Activated naive CD4-positive, alpha-beta T cell treated with anti-CD3 and anti-CD28 coated beads for 36 hours (primary cell): ENCODE data around the gene MS4A18. TPM values are rescaled to one million over a fixed set of nuclear protein-coding genes. Genes with fewer than 3 reads are reported as not detected.
A peak's percentile ranks its signal among the peaks of the same experiment; 100 is the strongest.
"Not testable (repeated sequence)": the region's sequence is repeated elsewhere in the genome, so short reads cannot be mapped to it uniquely, and the experiment has no call there.

Source experiments
- CTCF ChIA-PET: fragments of 350-600 bp; sonication (Branson Sonifier 250); formaldehyde crosslinking; loops from one replicate; lab custom pipeline; 2021; ENCODE audit warnings: antibody characterized with exemption; lab: Charles Lee
- DNase-seq: peaks from one replicate; pipeline ENCODE4 v3.0.0-alpha.2; 2020
- H3K27ac Mint-ChIP-seq: one replicate; pipeline ENCODE4 v1.8.0; 2021; ENCODE audit warnings: mild to moderate bottlenecking, mixed read lengths
- H3K27me3 Mint-ChIP-seq: one replicate; pipeline ENCODE4 v1.8.0; 2021; ENCODE audit warnings: low read depth, mixed read lengths
- H3K36me3 Mint-ChIP-seq: one replicate; pipeline ENCODE4 v1.8.0; 2021; ENCODE audit warnings: low read depth, mixed read lengths
- H3K4me1 Mint-ChIP-seq: one replicate; pipeline ENCODE4 v1.8.0; 2021; ENCODE audit warnings: low read depth, mixed read lengths
- H3K4me3 Mint-ChIP-seq: one replicate; pipeline ENCODE4 v1.8.0; 2021; ENCODE audit warnings: mild to moderate bottlenecking, moderate library complexity, mixed read lengths
- H3K9me3 Mint-ChIP-seq: one replicate; pipeline ENCODE4 v1.8.0; 2021; ENCODE audit warnings: mixed read lengths
- intact Hi-C: fragments of 100-400 bp; cut with micrococcal nuclease; formaldehyde crosslinking; loops from one replicate; pipeline ENCODE4 v1.15.1; 2023
- total RNA-seq, 2 experiments: library from RNA; stranded (reverse); gene quantifications; one replicate each; pipeline ENCODE4 v1.2.3, GENCODE V29; 2021

MS4A18 gene
- total RNA-seq, 2 experiments from 2014 or later, result not detected

DNA sequence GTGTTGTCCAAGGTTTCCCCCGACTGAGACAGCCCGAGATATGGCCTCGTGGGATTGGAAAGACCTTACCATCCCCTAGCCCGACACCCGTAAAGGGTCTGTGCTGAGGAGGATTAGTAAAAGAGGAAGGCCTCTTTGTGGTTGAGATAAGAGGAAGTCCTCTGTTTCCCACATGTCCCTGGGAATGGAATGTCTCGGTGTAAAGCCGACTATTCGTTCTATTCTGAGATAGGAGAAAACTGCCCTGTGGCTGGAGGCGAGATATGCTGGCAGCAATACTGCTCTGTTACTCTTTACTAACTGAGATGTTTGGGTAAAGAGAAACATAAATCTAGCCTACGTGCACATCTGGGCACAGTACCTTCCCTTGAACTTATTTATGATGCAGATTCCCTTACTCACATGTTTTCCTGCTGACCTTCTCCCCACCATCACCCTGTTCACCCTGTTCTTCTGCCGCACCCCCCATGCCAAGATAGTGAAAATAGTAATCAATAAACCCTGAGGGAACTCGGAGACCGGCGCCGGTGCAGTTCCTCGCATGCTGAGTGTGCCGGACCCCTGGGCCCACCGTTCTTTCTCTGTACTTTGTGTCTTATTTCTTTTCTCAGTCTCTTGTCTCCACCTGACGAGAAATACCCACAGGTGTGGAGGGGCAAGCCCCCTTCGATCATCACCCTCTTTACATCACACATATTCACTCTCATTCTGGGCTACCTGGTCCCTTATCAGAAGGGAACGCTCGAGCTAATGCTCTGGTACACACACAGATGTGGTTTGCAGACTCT lies 35.1 kb downstream of the MS4A18 start:
- intact Hi-C loops, H3K4me1 Mint-ChIP-seq, H3K36me3 Mint-ChIP-seq, H3K4me3 Mint-ChIP-seq, DNase-seq, H3K9me3 Mint-ChIP-seq, H3K27ac Mint-ChIP-seq, CTCF ChIA-PET: not testable (repeated sequence)
- H3K27me3 Mint-ChIP-seq, result peaks cover 14% of the 10 kb centered on the region

DNA sequence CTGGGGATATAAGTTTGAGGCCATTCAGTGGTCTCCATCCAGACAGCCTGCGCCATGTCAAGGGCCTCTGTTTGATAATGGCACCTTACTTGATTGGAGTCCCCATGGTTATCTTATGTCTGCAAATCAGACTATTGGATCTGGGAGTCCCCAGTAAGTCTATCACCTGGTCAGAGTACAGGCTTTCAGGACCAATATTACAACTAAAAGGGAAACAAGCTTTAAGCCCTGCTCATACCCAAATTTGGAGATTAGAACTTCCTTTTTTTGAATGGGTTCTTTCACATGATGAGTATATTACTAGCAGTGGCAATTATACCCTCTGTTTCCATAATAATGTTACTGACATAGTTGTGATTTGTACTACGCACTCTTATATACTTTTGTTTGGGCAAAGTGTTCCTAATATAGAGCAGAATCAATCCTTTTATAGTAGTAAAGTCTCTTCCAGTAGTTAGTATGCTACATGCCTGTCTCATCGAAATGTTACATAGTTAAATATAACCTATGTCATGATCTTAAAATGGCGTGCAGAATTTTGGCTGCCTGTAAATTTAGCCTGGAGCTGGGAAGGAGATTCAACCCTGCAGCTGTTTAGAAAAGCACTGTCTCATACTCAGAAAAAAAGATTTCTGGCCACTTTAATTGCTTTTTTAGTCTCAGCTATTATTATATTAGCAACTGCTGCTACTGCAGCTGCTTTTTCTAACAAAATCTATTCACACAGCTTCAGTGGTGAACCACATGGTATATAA lies 37.1 kb downstream of the MS4A18 start:
- no peak for DNase-seq
- no peaks in the 10 kb centered on the region for H3K9me3 Mint-ChIP-seq
- no peak overlapping the region for H3K27ac Mint-ChIP-seq
- H3K4me1 Mint-ChIP-seq, result peaks cover 3% of the 10 kb centered on the region
- intact Hi-C loops, result no loop called here
- no peaks in the 10 kb centered on the region for H3K36me3 Mint-ChIP-seq
- peaks cover 14% of the 10 kb centered on the region for H3K27me3 Mint-ChIP-seq
- CTCF ChIA-PET, result interaction anchor here (0.7 to 3.4 kb wide), 5 partner anchors 12 to 398 kb away, joined by 3 to 33 read pairs (median 4); no protein-coding TSS in a partner anchor
- no peak overlapping the region for H3K4me3 Mint-ChIP-seq

DNA sequence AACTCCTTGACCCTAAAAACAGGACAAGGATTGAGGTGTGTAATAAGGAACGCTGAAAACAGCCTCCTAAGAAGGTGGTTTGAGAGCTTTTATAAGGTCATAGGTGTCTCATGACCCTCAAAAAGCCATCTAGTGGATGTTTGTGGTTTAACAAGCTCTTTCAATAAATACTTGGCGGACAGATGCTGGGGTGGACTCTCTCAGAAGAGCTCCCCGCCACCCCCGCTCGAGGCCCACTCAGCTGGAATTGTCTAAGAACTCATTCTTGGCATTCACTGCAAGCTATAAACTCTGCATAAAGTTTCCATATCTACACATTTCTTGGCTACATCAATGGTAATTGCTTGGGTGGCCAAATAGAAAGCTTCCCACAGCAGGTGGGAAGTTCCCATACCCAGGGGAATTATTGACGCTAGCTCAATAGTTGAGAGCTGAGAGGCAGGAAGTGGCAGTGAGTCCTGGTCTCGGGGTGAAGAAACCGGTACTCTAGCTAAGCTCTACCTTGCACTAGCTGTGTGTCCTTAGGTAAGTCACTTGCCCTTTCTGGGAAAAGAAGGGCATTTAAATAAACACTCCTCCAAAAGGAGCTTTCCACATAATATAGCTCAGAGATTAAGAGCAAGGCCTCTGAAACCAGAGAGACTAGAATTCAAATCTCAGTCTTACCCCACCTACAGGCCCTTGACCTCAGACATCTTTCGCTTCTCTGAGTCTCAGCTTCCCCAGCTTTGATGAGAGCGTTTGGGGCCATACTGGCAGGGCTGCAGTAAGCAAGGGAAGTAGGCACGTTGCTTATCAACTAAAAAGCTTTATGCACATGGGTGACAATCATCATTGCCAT lies 38.6 kb downstream of the MS4A18 start:
- H3K9me3 Mint-ChIP-seq, result no peaks in the 10 kb centered on the region
- peaks cover 3% of the 10 kb centered on the region for H3K4me1 Mint-ChIP-seq
- intact Hi-C loops, result no loop called here
- no peak overlapping the region for H3K4me3 Mint-ChIP-seq
- CTCF ChIA-PET, result interaction anchor here (0.9 to 3.4 kb wide), 10 partner anchors 9 to 498 kb away, joined by 3 to 33 read pairs (median 6); no protein-coding TSS in a partner anchor
- H3K27ac Mint-ChIP-seq, result no peak overlapping the region
- DNase-seq, result no peak
- no peaks in the 10 kb centered on the region for H3K36me3 Mint-ChIP-seq
- peaks cover 15% of the 10 kb centered on the region for H3K27me3 Mint-ChIP-seq

DNA sequence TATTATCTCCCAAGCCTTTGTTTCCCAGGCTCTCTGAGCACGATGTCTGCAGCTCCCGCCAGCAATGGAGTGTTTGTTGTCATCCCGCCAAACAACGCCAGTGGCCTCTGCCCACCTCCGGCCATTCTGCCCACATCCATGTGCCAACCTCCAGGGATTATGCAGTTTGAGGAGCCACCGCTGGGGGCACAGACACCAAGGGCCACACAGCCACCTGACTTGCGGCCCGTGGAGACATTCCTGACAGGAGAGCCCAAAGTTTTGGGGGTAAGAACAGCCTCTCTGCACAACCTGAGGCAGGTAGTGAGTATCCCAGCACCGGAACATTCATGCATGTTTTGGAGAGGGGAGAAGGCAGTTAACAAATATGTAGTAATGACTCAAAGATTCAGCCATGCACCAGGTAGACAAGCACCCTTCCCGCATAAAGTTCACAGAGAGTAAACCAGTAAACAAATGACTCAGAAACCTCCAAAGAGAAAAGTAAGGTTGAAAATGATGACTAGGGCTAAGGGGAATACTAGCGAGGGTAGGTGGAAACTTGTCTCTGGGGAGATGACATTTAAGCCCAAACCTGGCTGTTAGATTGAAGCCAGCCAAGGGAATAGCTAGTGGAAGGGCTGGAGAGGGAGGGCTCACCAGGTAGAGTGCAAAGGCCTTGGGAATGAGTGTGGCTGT lies 39.3 kb downstream of the MS4A18 start:
- peaks cover 3% of the 10 kb centered on the region for H3K4me1 Mint-ChIP-seq
- DNase-seq, result no peak
- H3K27ac Mint-ChIP-seq, result no peak overlapping the region
- CTCF ChIA-PET, result interaction anchor here (0.5 to 3.4 kb wide), 9 partner anchors 8 to 278 kb away, joined by 3 to 33 read pairs (median 6); no protein-coding TSS in a partner anchor
- intact Hi-C loops, result no loop called here
- peaks cover 17% of the 10 kb centered on the region for H3K27me3 Mint-ChIP-seq
- no peak overlapping the region for H3K4me3 Mint-ChIP-seq
- no peaks in the 10 kb centered on the region for H3K9me3 Mint-ChIP-seq
- H3K36me3 Mint-ChIP-seq, result no peaks in the 10 kb centered on the region

DNA sequence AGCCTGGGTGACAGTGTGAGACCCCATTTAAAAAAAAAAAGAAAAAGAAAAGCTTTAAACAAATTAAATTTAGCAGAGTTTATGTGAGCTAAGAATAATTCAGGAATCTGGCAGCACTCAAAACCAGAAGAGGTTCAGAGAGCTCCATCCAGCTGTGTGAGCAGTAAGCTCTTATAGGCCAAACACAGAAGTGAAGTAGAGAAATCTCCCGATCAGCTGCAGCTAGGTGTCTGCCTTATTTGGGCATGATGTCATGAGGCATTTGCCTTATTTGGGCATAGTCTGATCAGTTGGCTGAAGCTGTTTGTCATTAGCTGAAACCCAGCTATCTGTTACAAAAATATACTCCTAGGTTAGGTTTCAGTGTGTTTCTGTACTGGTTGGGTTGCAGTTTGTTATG lies 40.4 kb downstream of the MS4A18 start:
- CTCF ChIA-PET, result interaction anchor here (1.1 to 2.2 kb wide), 4 partner anchors 7 to 16 kb away, joined by 3 to 16 read pairs (median 6); no protein-coding TSS in a partner anchor
- intact Hi-C loops, result no loop called here
- Mint-ChIP-seq H3K36me3 (no peaks in the 10 kb centered on the region), H3K4me1 (peaks cover 3% of the 10 kb centered on the region), H3K4me3 (no peak overlapping the region), H3K27ac (no peak overlapping the region), H3K9me3 (no peaks in the 10 kb centered on the region), H3K27me3 (peaks cover 12% of the 10 kb centered on the region)
- no peak for DNase-seq

DNA sequence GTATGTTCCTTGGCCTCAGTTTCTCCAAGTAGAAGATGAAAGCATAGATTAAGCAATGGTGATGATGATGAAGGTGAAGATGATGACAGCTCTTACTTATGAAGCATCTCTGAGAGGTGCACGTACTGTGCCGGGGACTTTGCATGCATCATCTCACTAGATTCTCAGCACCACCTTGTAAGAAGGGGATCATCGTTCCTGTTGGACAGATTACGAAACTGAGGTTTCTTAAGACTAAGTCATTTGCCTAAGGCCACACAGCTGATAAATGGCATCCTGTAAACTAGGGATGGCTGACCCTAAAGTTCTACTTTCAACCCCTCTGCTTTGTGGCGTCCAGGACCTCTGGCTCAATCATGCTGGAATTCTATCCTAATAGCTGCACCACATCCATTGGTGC lies 40.8 kb downstream of the MS4A18 start:
- Mint-ChIP-seq H3K27me3 (peaks cover 8% of the 10 kb centered on the region), H3K4me3 (no peak overlapping the region), H3K9me3 (no peaks in the 10 kb centered on the region), H3K36me3 (no peaks in the 10 kb centered on the region), H3K27ac (no peak overlapping the region), H3K4me1 (peaks cover 3% of the 10 kb centered on the region)
- intact Hi-C loops, result no loop called here
- CTCF ChIA-PET, result interaction anchor here (0.6 to 2.0 kb wide), 4 partner anchors 10 to 55 kb away, joined by 3 to 16 read pairs (median 8); no protein-coding TSS in a partner anchor
- no peak for DNase-seq

DNA sequence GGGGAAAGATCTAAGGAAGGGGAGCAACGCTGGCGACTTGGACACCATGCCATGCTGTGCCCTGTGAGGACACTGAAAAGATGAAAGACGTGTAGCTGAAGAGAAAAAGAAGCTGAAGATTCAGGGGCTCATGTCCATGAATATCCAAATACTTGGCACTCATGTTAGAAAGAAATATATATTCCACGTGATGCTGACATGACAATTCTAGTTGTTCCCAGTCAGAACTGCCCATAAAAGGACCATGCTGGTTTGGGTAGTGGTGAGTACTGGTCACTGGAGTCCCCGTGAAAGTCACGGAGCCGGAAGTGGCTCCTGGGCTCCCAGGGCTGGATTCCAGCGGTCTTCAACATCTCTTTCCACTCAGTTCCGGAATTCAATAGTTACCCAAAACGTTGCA lies 42.0 kb downstream of the MS4A18 start:
- CTCF ChIA-PET, result interaction anchor here (1.0 to 2.0 kb wide), 6 partner anchors 10 to 403 kb away, joined by 3 to 8 read pairs (median 4); partner anchors contain the start of gene MS4A15
- H3K27ac Mint-ChIP-seq, result no peak overlapping the region
- intact Hi-C loops, result no loop called here
- H3K4me1 Mint-ChIP-seq, result peaks cover 3% of the 10 kb centered on the region
- no peaks in the 10 kb centered on the region for H3K9me3 Mint-ChIP-seq
- no peak overlapping the region for H3K4me3 Mint-ChIP-seq
- no peak for DNase-seq
- H3K36me3 Mint-ChIP-seq, result no peaks in the 10 kb centered on the region
- peaks cover 6% of the 10 kb centered on the region for H3K27me3 Mint-ChIP-seq

DNA sequence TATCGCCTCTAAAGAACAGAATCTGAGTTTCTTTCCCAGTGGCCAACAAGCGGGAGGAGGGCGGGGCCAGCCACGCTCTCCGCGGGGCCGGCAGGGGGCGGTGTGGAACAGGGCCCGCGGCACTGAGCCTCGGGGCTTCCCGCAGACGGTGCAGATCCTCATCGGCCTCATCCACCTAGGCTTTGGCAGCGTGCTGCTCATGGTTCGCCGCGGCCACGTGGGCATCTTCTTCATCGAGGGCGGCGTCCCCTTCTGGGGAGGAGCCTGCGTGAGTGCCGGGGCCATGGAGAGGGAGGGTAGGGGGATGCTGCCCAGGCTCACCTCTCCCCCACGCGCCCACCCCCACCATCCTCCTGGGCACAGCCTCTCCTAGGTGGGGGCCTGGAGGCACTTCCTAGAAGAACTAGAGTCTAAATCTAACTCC lies 42.9 kb downstream of the MS4A18 start:
- CTCF ChIA-PET, result interaction anchor here (0.7 to 2.1 kb wide), 6 partner anchors 9 to 338 kb away, joined by 3 to 8 read pairs (median 6); partner anchors contain the start of genes MS4A15 and MS4A5
- no peak overlapping the region for H3K27ac Mint-ChIP-seq
- peaks cover 3% of the 10 kb centered on the region for H3K4me1 Mint-ChIP-seq
- H3K4me3 Mint-ChIP-seq, result no peak overlapping the region
- intact Hi-C loops, result no loop called here
- DNase-seq, result peak; percentile 41
- H3K36me3 Mint-ChIP-seq, result no peaks in the 10 kb centered on the region
- no peaks in the 10 kb centered on the region for H3K9me3 Mint-ChIP-seq
- H3K27me3 Mint-ChIP-seq, result peaks cover 6% of the 10 kb centered on the region

DNA sequence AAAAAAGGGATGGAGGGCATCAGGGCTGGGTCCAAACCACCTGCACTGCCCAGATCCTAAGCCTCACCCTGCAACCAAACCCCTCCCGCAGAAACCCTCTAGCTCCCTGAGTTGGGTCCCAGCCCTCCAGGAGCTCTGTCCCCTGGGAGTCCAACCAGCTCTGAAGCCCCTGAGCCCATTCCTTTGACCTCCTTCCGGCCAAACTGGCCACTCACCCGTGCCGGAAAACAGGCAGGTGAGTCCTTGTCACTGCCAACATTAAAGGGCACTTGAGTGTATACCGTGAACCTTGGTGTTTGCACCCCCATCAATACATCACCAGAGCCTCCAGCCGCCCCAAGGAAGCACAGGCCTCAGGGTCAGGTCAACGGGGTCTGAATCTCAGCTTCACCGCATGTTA lies 43.7 kb downstream of the MS4A18 start:
- Mint-ChIP-seq H3K27ac (no peak overlapping the region), H3K36me3 (no peaks in the 10 kb centered on the region), H3K9me3 (no peaks in the 10 kb centered on the region), H3K4me3 (no peak overlapping the region), H3K4me1 (peaks cover 3% of the 10 kb centered on the region), H3K27me3 (peaks cover 6% of the 10 kb centered on the region)
- CTCF ChIA-PET, result interaction anchor here (0.7 to 2.1 kb wide), 6 partner anchors 8 to 339 kb away, joined by 3 to 7 read pairs (median 4); partner anchors contain the start of genes MS4A15 and MS4A5
- no peak for DNase-seq
- intact Hi-C loops, result no loop called here

DNA sequence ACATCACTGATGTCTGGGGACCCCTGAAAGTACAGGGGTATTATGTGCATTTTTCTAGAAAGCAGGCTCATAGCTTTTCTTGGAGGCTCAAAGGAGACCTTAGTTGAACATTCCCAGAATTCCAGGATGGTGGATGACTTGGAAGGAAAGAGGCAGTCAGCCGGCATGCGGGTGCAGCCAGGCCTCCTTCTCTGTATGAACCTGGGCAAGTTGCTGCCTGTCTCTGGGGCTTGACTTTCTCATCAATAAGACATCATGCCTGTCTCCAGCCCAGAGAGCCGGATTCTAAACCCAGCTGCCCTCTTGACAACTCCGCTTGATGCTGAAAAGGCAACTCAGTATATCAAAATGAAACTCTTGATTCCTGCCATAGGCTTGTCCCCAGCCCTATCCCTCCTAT lies 44.8 kb downstream of the MS4A18 start:
- CTCF ChIA-PET, result interaction anchor here (2.1 kb wide), 1 partner anchor 13 kb away, joined by 7 read pairs; the partner anchor contains the start of gene MS4A15
- Mint-ChIP-seq H3K9me3 (no peaks in the 10 kb centered on the region), H3K27me3 (peaks cover 6% of the 10 kb centered on the region), H3K27ac (no peak overlapping the region), H3K36me3 (no peaks in the 10 kb centered on the region), H3K4me1 (peaks cover under 1% of the 10 kb centered on the region), H3K4me3 (no peak overlapping the region)
- no peak for DNase-seq
- intact Hi-C loops, result no loop called here

DNA sequence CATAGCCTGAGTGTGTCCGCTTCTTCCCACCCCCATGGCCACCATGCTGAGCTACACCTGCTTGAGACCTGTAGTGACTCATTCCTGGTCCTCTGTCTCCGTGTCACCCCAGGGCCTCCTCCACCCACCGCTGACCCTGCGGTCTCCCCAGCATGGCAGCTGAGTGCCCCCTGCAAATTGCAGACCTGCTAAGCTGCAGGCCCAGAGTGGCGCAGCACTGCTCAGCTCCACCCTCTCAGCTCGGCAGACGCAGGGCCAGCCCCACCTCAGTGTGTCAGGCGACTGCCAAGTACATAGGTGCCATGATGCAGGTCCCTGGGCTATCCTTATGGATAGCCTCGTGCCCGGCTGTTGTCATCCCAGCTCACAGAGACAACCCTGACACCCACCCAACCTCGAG lies 45.3 kb downstream of the MS4A18 start:
- Mint-ChIP-seq H3K4me3 (no peak overlapping the region), H3K4me1 (peaks cover 2% of the 10 kb centered on the region), H3K36me3 (no peaks in the 10 kb centered on the region), H3K27me3 (peaks cover 6% of the 10 kb centered on the region), H3K27ac (no peak overlapping the region), H3K9me3 (no peaks in the 10 kb centered on the region)
- CTCF ChIA-PET, result interaction anchor here (2.1 kb wide), 1 partner anchor 13 kb away, joined by 7 read pairs; the partner anchor contains the start of gene MS4A15
- no peak for DNase-seq
- intact Hi-C loops, result no loop called here
